A549 (cell line): ENCODE results near the gene G3BP1.

Source experiments
- CTCF ChIP-seq: fragments of >200 bp; sonication (Bioruptor Twin); formaldehyde crosslinking; IDR thresholded peaks from 3 replicates; pipeline ENCODE4 v1.5.1; 2016
- MAFK ChIP-seq: fragments of 450-650 bp; IDR thresholded peaks from 2 replicates; pipeline ENCODE4 v1.6.1; 2014; ENCODE audit not compliant: partially characterized antibody
- POLR2A ChIP-seq: IDR thresholded peaks from 2 replicates; pipeline ENCODE4 v1.6.1; 2012; ENCODE audit warnings: mild to moderate bottlenecking, low read length
- ZSCAN20 ChIP-seq: fragments of 250-450 bp; sonication (Bioruptor Pico); IDR thresholded peaks from 2 replicates; pipeline ENCODE4 v1.8.0; 2022; ENCODE audit warnings: mild to moderate bottlenecking, moderate library complexity

GRCh38 chr5:151743530-151743929 is 28.2 kb upstream of the G3BP1 start:
- TF ChIP-seq MAFK = no peak
- TF ChIP-seq ZSCAN20 (CRISPR knock-in tag) = no peak
- TF ChIP-seq POLR2A = no peak
- TF ChIP-seq CTCF = no peak
